GM06990 (cell line): ENCODE results near the gene LENG8.

Experiments used
- DNase-seq: peaks from one replicate; pipeline ENCODE4 v3.0.0-alpha.2; 2011; ENCODE audit not compliant: insufficient read length; ENCODE audit errors: extremely low read depth
- H3K27me3 ChIP-seq: replicated peaks from 2 replicates; pipeline ENCODE4 v1.6.0; 2011; ENCODE audit warnings: low read length; ENCODE audit not compliant: control insufficient read depth, insufficient read depth
- H3K36me3 ChIP-seq: 2 replicates; pipeline ENCODE4 v1.5.1; 2011; ENCODE audit warnings: low read length; ENCODE audit not compliant: control insufficient read depth, insufficient read depth
- H3K4me3 ChIP-seq: replicated peaks from 2 replicates; pipeline ENCODE4 v1.5.1; 2011; ENCODE audit warnings: low read depth, mild to moderate bottlenecking, control low read depth, low read length
- CTCF ChIP-seq: IDR thresholded peaks from 2 replicates; pipeline ENCODE4 v1.5.1; 2011; ENCODE audit warnings: low read length, control low read depth, mild to moderate bottlenecking, inconsistent platforms; ENCODE audit not compliant: insufficient read depth, poor library complexity, severe bottlenecking

Gene LENG8

GRCh38 chr19:54475706-54476105, 26.7 kb downstream of the LENG8 start:
- Histone ChIP-seq H3K4me3 (no peak overlapping the region), H3K27me3 (no peaks in the 10 kb centered on the region; the same call in 1 of the 2 replicates)
- no peak for DNase-seq

GRCh38 chr19:54477650-54478049, 28.7 kb downstream of the LENG8 start:
- Histone ChIP-seq H3K4me3 (no peak overlapping the region), H3K27me3 (no peaks in the 10 kb centered on the region; the same call in 1 of the 2 replicates), H3K36me3 (no peaks in the 10 kb centered on the region)
- no peak for TF ChIP-seq CTCF
- no peak for DNase-seq

More at GRCh38 chr19:54475706-54476105, 26.7 kb downstream of the LENG8 start:
- TF ChIP-seq CTCF, result no peak
- H3K36me3 ChIP-seq, result no peaks in the 10 kb centered on the region

GRCh38 chr19:54478677-54479266, 29.8 kb downstream of the LENG8 start:
- DNase-seq, result no peak
- Histone ChIP-seq H3K27me3 (no peaks in the 10 kb centered on the region; the same call in 1 of the 2 replicates), H3K36me3 (no peaks in the 10 kb centered on the region), H3K4me3 (no peak overlapping the region)
- TF ChIP-seq CTCF, result peak; percentile 64

- Histone ChIP-seq H3K4me3 (no peak overlapping the region), H3K27me3 (no peaks in the 10 kb centered on the region; the same call in 1 of the 2 replicates), H3K36me3 (no peaks in the 10 kb centered on the region)
- no peak for TF ChIP-seq CTCF
- DNase-seq, result no peak
Observed at GRCh38 chr19:54480051-54480450, 31.1 kb downstream of the LENG8 start.

GRCh38 chr19:54481326-54481930, 32.4 kb downstream of the LENG8 start:
- Histone ChIP-seq H3K36me3 (no peaks in the 10 kb centered on the region), H3K4me3 (no peak overlapping the region), H3K27me3 (no peaks in the 10 kb centered on the region; the same call in 1 of the 2 replicates)
- DNase-seq, result peak; percentile 67
- peak; percentile 71 for TF ChIP-seq CTCF

- DNase-seq, result no peak
- no peaks in the 10 kb centered on the region; the same call in 1 of the 2 replicates for H3K27me3 ChIP-seq
- H3K36me3 ChIP-seq, result no peaks in the 10 kb centered on the region
- TF ChIP-seq CTCF, result no peak
- no peak overlapping the region for H3K4me3 ChIP-seq
Observed at GRCh38 chr19:54482889-54483288, 33.9 kb downstream of the LENG8 start.
